Activated CD4-positive, CD25-positive, alpha-beta regulatory T cell (primary cell): Measurements from ENCODE around the gene ASCL2.
"Not testable (repeated sequence)": the region's sequence is repeated elsewhere in the genome, so short reads cannot be mapped to it uniquely, and the experiment has no call there.

Experiments
- DNase-seq, 4 experiments: peaks; one replicate each; lab custom pipeline; 2025; lab: John Stamatoyannopoulos, UW

Gene ASCL2

GRCh38 chr11:2297623-2298030, 27.2 kb upstream of the ASCL2 start:
- DNase-seq: no peak

- DNase-seq: no peak
Measured at GRCh38 chr11:2296913-2297622, 26.7 kb upstream of the ASCL2 start.

DNA sequence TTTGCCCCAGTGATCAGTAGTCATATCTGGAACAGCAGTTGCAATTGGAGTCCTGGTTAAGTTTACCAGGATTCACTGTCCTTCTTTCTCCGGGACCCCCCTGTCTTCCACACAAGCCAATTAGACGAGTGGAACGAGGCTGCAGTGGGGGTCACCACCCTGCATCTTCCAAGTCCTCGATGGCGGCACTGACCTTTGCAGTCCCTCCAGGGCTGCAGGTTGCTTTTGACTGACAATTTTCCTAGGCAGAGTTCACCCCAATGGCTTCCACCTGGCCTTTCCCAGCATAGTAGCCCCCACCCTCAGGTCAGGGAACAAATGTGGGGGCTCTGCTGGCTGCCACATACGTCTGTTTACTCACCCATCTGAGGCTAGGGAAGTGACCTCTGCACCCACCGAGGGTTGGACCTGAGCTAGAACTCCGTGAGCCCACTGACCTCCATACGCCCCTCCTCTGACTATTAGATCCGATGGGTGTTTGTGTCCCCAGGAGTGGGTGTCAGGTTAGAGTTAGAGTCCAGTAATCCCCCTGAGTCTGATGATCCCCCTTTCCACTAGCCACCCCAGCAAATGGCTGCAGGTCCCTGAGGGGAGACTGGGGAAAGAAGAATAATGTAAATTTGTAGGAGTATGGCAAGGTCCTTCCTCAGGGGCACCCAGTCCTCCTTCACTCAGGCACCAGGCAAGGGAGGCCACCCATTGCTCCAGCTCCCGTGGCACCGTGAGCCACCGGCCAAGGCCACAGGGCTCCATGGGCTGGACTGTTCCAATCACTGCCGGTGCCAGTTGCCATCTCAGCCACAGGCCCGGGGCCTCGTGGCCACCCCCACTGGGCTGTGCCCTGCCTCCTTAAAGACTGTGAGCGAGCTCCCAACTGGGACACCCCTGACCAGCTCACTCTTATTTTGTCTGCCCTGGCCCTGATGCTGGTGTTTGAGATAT, 25.9 kb upstream of the ASCL2 start:
- no peak for DNase-seq

DNA sequence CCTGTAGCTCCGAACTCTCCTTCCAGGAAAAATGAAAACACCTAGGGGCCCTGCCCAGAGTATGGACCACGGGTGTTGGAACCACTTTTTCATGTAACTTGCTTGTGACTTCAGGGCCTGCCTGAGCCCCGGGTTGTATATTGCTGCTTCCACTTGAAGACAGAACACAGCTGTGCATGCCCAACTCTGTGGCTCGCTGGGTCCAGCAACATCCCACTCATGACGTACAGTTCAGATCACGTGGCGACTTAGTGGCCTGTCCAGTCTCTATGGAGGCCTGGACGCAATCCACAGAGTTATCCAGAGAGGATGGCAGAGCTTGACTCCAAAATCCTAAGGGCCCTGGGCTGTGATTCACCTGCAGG, 24.5 kb upstream of the ASCL2 start:
- no peak for DNase-seq

DNA sequence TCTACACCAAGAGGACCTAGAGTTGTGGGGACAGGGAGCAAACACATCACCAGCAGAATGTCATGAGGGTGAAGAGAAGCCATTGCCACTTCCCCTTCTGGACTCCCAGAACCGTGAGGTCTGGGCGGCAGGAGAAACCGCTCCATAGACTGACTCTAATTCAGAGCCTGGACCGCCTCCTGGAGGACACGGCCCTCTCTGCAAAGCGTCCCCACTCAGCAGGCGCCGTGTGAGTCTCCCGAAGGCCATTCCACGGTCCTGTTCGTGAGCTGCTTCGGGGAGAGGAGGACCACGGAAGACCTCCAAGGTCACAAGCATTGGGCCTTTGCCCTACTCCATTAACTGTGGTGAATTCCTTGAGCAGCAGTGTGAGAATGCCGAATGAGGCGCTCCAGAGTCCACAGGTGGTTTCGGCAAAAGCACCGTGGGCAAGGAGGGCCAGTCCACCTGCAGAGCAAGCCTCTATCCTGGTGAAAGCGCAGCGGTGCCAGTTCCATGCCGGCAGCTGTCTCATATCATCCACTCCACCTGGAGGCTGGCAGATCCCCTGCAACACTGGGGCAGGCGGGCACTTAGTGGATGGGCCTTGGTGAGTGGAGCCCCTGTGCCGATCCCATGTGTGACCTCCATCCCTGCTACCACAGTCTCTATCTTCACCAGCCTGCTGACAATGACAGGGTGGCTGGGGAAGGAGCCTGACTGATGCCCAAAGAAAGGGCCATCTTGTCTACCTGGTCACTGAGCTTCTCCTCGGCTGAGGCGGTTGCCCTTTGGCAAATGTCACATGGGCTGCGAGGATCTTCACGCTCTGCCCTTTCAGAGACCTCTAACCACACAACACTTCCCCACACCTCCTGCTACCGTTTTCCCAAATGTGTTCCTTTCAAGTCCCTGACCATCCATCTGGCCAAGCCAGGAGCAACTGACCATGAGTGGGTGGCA, 23.9 kb upstream of the ASCL2 start:
- no peak for DNase-seq

DNA sequence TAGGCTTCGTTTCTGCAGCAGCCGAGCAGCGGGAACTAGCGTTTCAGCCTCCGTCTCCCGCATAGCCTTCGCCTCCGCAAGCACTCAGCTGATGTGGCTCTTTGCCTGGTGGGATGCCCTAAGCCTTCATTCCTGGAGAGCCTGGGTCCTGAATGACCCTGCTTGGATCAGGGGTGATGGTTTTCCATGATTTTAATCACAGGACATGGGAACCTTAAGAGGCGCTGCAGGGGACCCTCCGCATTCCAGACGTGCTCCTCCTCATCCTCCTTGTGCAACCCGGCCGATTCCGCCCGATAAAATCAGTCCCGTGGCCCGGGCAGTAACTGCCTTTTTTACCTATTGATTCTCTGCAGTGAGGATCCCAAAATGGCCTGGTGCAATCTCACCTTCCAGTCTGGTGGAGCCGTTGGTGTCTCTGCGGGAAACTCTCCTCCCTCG, 23.2 kb upstream of the ASCL2 start:
- no peak for DNase-seq

GRCh38 chr11:2290351-2290841, 20.0 kb upstream of the ASCL2 start:
- no peak for DNase-seq

DNA sequence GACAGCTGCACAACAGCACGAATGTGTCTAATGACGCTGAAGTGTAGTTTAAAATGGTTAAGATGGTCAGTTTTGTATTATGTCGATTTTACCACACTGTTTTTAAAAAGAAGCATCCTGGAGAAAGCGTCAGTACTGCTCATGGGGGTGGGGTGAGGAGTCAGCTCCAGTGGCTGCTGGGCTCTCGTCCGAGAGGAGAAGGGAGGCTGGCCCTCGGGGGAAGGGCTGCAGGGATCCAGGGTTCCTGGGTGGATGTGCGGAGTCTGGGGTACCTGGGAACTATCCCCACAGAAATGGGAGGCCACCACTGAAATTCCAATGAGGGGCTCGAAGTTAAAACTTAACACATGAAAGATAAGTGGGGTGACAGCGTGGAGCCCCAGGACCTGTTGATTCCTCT, 19.5 kb upstream of the ASCL2 start:
- no peak for DNase-seq

DNA sequence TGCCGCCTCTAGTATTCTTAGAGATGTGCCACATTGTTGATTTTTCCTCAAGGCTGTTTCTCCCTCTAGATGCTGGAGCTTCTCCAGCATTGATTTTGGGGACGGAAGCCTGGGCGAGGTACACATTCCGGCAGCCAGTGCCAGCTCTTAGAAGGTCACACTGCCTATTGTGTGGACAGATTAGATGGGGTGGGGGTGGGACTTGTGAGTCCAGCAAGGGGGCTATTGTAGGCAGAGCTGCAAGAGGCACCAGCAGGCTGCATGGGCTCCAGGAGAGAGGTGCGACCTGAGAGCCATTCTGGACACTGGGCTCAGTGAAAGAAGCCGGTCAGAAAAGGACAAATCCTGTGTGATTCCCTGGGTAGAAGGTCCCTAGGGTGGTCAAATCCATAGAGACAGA, 19.0 kb upstream of the ASCL2 start:
- DNase-seq: no peak

GRCh38 chr11:2287091-2287490, 16.7 kb upstream of the ASCL2 start:
- no peak for DNase-seq

GRCh38 chr11:2286350-2286749, 16.0 kb upstream of the ASCL2 start:
- DNase-seq: not testable (repeated sequence)

DNA sequence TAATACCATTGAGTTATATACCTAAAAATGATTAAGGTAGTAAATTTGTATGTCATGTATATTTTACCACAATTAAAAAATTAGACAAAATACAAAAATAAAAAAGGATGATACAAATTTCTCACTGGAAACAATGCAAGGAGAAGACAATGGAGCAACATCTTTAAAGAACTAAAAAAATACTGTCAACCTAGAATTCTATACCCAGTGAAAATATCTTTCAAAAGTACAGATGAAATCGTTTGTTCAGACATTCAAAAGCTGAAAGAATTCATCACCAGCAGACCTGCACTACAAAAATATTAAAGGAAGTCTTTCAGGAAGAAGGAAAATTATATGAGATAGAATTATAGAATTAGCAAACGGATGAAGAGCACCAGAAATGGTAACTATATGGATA, 9.8 kb upstream of the ASCL2 start:
- DNase-seq: no peak

DNA sequence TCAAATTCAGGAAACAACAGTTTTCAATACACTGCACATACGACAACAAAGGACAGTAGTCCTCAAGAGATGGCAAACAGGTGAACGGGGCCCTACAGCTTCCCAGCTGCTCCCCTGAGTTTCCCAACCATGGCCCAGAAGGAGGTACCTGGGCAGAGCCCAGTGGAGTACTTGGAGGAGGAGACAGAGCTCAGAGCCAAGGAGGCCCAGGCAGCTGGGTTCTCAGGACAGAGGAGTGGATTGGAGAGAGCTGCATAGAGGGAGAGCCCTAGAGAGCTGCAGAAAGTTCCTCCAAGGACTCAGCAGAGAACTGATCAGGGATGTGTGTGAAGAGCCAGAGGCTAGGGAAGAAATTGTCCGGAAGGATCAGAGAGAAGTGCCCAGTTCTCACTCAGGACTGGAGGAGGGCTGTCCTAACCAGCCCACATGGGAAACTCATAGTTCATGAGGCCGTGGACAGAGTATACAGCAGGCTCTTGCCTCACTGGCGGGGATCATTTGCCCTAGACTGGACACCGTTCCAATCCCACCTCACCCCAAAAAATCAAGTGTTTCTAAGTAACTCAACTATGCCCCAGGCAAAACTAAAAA, 7.6 kb upstream of the ASCL2 start:
- DNase-seq: no peak

DNA sequence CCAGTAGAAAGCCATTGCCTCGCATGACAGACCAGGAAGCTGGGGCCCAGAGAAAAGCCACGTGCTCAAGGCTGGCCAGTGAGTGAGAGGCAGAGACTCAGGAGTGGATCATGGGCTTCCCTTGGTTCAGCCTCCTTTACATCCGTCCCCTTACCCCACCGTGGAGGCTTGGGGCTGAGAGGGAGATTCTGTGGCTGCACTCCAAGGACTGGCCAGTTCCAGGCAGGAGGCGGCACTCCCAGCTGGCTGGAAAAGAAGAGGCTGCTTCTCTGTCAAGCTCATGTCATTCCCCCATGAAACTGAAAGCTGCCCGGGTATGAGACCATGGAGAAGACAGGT, 6.6 kb upstream of the ASCL2 start:
- no peak for DNase-seq

DNA sequence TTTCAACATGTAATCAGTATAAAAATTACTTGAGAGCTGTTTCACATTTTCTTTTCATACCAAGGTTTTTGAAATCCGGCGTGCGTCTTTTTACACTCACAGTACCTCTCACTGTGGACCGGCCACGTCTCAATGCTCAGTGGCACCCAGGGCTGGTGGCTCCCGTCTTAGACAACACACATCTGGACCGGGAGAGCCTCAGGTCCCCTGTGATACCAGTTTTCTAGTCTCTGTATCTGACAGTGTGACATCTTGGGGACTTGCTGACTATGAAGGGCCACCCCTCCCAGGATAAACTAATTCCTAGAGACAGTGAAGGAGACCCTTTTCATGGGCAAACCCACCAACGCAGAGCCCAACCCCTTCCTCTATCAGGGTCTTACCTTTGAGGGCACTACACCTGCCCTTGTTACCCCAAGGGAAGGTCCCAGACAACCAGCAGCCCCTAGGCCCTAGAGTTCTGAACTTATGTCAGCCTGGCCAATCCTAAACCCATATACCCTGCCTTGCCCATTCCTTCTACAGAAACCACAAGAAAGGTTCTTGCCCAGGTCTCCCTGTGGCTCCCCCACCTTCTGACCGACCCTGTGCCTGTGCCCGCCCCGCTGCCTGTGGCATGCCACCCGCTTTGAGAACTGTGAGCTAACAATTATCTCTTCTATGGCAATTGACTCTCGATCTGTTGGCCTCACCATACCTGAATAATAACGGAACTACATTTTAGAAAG, 6.1 kb upstream of the ASCL2 start:
- no peak for DNase-seq

GRCh38 chr11:2275334-2276279, 5.2 kb upstream of the ASCL2 start:
- DNase-seq: no peak

- DNase-seq: no peak
Measured at GRCh38 chr11:2273771-2274170, 3.4 kb upstream of the ASCL2 start.

- DNase-seq: no peak
Measured at GRCh38 chr11:2273311-2273710, 2.9 kb upstream of the ASCL2 start.

- no peak for DNase-seq
Measured at GRCh38 chr11:2272946-2273280, 2.5 kb upstream of the ASCL2 start.
